Measurements from ENCODE around the gene FAM229A.
"Not testable (repeated sequence)": the region's sequence is repeated elsewhere in the genome, so short reads cannot be mapped to it uniquely, and the experiment has no call there.

The FAM229A gene

DNA sequence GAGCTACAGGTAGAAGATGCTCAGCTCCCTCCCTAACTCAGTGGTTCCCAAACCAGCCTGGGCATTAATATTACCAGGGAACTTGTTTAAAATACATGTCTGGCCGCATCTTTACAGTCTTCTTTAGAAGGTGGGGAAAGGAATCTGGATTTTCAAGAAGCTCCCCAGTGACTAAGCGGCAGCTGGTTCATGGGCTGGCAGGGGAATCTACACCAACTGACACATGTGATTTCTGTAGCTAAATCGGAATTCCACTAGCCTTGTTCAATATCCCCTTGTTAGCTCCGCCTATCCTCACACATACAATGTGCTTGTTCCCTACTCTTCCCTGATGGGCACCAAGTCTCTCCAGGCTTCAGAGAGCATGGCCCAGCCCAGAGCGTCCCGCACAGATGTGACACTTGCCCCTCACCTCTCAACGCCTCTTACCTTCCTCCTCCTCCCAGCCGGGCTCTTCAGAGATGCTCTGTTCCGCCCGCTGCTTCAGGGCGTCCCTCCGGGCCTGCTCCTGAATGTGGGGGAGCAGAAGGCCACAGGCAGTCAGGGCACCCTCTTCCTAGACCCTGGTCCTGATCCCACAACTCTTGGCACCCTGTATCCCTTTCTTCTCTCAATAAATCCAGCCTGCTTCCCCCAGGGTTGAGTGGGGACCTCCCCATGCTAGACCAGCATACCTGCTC, 15.4 kb upstream of the FAM229A start:
- DNase-seq (ENCODE audit: low read depth, low spot score), result no peak

DNA sequence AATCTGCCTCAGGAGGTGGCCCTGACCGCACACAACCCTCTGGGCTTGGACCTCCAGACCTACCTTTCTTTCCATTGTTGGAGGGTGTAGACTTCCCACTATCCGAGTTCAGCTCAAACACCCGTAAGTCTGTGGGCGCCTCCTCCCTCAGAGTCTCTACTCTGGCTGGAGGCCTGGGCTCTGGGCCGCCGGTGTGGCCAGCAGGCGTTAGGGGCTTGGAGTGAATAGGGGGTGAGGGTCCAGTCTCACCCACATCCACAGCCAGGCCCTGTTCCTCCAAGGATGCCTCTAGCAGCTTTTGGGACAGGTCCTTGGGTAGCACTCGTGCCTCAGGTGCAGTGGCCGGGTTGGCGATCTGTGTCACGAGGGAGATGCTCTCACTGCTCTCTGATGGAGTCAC, 13.9 kb upstream of the FAM229A start:
- DNase-seq (ENCODE audit: low read depth, low spot score), result no peak

DNA sequence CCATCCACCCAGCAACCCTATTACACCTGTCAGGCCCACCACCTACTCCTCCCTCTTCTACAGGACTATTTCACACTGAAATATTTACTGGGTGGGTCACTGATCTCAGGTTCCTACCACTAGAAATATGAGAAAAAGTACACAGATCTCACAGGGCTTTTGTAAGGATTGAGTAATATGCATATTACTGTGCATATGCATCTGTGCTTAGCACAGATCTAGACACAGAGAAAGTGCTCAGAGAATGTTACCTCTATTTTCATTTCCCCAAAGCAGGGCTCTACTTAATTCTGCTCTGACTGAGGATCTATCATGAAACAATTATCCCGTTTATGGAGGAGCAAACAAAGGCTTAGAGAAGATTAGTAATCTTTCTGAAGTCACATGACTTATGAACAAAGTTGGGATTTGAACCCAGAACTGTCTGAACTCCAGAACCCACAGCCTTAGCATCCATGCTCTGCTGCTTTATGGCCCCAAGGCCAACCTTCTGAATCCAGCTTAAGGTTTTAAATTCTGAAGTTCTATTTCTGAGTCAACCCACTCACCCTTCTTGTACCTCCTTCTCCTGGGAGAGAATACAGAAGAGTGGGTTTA, 11.8 kb upstream of the FAM229A start:
- DNase-seq (ENCODE audit: low read depth, low spot score), result no peak

DNA sequence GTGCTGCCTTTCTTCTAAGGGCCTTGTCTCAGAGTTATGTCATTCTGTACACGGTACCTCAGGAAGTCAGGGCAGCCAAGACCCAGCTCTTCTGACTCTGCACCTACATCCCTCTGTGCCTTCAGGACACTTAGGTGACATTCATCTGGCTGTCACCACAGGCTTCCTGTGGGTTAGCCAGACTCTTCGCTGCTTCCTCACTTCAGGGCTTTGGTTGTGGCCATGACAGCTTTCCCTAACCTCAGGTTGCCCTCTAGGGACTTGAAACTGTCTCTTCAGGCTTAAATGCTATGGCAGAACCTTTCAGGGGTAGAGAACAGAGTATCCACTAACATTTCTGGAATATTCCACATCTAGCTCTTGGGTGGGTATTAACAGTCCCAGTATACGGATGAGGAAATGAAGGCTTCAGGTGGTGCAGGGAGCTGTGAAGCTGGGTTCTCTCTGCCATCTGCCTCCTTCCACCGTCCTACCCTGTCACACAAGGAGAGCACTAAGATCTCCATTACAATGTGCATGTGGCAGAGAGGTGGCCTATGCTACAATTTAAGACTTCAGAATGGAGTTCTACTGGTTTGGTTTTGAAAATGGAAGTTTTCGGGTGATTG, 10.0 kb upstream of the FAM229A start:
- no peak for DNase-seq (ENCODE audit: low read depth, low spot score)

DNA sequence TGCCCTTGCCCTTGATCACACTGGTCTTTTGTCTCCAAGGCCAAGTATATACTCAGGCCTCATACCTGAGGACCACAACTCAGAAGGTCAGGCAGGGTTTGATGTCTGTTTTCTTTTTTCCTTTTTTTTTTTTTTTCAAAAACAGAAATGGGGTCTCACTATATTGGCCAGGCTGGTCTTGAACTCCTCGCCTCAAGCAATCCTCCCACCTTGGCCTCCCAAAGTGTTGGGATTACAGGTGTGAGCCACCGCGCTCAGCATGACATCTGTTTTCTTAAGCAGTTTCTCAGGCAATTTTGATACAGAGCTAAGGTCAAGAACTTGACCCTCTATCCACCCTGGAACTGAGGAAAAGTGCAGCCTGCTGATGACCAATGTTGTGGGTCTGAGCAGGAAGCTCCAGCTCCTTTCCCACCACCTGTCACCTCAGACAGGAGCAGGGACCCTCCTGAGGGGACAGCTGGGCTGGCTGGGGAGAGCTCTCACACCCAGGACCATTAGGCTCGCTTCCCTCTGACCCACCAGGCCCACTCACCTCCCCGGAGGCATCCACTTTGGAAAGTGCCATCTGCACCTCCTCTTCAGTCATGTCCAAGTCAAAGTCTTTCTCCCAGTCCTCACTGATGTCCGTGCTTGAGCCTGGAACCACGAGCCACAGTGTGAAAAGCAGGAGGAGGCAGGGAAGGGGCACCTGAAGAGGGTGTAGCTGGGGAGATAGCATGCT, 5.8 kb upstream of the FAM229A start:
- DNase-seq (ENCODE audit: low read depth, low spot score), result no peak

DNA sequence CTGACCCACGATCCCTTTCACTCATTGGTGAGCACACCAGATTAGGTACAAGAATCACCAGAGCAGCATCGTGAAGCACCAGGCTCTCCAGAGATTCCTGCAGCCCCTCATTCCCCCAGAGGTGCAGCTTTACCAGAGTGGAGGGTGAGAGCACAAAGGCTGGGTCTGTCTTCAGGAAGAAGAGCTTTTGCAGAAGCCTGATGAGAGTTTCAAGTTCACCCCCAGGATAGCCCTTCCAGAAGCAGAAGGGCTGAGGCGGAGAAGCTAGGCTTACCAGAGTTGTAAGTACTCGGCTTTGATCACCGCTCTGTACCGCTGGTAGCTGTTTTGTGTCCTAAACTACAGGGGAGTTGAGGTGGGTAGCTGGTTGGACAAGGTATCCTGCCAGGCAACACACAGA, 3.2 kb upstream of the FAM229A start:
- no peak for DNase-seq (ENCODE audit: low read depth, low spot score)

DNA sequence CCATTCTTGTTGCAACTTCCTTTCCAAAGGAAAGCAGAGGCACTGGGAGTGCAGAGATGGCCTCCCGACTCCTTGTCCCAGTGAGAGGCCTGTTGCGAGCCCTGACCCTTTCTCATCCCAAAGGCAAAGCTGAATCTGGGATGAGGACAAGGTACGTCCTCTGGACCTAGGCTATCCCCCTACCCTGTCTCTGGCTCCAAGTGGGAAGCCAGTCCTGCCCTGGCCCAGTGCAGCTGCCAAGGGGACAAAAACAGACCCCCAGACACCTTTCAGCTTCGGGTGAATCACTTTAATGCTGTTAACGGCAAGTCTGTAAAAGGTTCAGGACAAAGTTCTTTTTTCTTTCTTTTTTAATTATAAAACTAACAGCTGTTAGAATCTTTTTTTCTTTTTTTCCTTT, 2.6 kb upstream of the FAM229A start:
- DNase-seq (ENCODE audit: low read depth, low spot score), result no peak

DNA sequence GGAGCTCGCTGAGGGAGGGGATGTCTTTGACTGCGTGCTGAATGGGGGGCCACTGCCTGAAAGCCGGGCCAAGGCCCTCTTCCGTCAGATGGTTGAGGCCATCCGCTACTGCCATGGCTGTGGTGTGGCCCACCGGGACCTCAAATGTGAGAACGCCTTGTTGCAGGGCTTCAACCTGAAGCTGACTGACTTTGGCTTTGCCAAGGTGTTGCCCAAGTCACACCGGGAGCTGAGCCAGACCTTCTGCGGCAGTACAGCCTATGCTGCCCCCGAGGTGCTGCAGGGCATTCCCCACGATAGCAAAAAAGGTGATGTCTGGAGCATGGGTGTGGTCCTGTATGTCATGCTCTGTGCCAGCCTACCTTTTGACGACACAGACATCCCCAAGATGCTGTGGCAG, 1.4 kb upstream of the FAM229A start:
- no peak for DNase-seq (ENCODE audit: low read depth, low spot score)

DNA sequence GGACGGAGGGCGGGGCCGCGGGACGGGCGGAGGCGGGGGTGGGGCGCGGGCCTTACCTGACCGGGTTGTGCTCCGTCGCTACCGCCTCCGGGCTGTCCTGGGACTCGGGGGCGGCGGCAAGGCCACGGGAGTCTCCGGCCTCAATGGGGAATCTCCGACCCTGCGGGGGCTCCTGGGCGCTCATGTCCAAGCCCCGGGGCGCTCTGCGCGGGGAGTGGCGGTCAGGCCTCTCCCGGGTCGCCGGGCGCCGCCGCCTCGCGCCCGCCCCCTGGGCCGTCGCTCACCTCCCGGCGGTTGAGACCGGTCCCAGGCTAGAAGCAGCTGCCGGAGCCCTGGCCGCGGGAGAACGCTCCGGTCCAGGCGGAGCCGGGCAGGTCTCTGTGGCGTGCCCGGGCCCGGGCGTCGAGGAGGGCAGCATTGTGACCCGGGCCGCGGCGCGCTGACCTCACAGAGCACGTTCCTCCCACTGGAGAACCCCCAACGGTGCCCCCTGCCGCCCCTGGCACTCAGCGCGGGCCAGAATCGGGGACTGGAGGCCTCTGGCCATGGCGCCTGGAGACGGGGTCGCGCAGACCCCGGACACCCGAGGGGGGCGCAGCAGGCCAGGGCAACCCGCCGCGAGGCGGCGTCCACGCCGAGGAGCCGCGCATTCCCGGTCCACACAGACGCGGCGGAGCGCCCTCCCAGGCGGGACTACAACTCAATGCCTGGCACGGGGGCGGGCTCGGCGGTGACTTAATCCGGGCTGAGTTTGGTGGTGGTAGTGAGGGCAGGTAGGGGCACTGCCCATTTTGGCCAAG, 411 bp downstream of the FAM229A start:
- DNase-seq (ENCODE audit: low read depth, low spot score), result no peak

DNA sequence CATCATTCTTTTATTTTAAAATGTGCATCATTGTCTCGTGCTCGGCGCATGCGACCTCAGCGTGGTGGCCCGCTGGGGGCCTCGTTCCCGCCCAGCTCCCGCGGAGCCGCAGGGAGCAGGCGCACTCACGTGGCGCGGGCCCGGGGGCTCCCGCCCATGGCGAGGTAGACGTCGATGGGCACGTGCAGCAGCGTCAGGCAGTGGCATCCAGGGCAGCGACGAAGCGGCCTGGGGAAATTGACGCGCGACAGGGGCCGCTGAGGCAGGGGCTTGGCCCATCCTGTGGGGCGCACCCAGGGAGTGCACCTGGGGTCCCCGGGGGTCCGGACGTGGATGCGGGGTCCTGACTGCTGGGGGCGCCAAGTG, 994 bp downstream of the FAM229A start:
- no peak for DNase-seq (ENCODE audit: low read depth, low spot score)

DNA sequence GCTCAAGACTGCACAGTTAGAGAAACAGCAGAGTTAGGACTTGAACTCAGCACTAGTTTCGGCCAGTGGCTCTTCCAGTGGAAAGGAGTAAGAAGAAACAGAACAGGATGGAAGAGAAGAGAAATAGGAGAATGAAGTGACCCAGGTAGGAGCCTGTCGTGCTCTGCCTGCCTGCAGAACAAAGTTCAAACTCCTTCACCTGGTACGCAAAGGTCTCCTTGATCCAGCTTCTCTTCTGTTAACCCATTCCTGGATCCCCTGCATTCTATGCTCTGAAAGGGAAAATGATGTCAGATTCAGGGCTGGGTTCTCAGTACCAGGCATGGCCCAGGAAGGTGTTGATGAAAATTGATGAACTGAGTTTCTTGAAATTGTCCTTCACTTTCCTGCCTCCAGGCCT, 3.9 kb downstream of the FAM229A start:
- DNase-seq (ENCODE audit: low read depth, low spot score), result no peak

DNA sequence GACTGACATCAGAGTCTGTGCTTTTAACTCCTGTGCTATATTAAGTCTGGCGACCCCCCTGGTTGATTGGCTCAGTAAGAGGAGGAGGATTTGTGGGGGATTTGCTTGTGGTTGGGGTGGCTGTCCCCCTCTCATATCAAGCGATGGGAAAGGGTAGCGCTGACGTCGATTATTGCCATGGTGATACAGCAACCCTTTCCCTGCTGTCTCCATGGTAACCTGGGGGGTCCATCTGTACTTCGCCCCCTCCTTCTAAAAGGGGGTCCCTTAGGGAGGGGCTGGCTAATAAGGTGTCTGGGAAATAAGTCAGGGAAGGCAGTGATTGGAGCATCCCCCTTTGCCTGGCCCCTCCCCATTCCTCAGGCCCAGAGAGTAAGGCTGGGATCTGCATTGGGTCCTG, 4.7 kb downstream of the FAM229A start:
- no peak for DNase-seq (ENCODE audit: low read depth, low spot score)

DNA sequence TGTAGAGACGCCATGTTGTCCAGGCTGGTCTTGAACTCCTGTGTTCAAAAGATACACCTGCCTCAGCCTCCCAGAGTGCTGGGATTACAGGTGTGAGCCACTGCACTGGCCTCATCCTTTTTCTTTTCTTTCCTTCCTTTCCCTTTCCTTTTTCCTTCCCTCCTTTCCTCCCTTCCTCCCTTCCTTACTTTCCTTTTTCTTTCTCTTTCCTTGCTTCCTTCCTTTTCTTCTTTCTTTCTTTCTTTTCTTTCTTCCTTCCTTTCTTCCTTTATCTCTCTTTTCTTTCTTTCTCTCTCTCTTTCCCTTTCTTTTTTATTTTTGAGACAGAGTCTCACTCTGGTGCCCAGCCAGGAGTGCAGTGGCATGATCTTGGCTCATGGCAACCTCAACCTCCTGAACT, 5.8 kb downstream of the FAM229A start:
- no peak for DNase-seq (ENCODE audit: low read depth, low spot score)

DNA sequence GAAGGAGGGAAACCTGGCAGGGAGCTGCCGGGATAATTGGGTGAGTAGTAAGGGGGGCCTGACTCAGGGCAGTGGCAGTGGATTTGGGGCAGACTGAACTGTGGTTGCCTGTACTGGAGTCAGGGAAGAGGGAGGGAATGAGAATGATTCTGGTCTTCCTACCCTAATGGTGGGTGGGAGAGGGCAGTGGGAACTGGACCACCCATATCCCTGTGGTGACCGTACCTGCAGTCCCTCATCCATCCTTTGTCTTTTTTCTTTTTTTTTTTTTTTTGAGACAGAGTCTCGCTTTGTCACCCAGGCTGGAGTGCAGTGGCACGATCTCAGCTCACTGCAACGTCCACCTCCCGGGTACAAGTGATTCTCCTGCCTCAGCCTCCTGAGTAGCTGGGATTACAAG, 6.5 kb downstream of the FAM229A start:
- not testable (repeated sequence) for DNase-seq (ENCODE audit: low read depth, low spot score)

DNA sequence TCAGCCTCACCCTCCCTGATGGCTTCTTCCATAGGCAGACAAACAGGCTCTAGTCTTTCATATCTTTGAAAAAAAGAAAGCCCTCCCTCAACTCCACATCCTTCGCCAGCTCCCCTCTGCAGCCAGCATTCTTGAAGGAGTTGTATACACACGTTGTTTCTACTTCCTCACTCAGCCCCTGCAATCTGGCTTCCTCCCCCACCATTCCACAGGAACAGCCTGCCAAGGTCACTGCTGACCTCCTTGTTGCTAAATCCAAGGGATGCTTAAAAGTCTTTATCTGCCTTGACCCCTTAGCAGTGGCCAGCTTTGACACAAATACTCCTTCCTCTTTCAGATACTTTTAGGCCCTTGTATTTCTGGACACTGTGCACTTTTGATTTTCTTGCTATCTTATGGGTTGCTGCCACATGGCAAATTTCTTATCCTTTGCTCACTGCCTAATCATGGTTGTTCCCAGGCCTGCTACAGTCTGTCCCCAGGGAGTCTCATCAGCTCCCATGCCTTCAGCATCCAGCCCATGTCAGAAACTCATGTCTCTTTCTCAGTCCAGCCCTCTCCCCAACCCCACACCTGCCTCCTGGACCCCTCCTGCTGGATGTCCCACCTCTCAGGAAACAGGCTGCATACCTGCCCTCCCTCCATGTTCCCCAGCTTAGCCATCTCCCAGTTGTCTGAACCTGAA, 8.3 kb downstream of the FAM229A start:
- DNase-seq (ENCODE audit: low read depth, low spot score), result no peak

DNA sequence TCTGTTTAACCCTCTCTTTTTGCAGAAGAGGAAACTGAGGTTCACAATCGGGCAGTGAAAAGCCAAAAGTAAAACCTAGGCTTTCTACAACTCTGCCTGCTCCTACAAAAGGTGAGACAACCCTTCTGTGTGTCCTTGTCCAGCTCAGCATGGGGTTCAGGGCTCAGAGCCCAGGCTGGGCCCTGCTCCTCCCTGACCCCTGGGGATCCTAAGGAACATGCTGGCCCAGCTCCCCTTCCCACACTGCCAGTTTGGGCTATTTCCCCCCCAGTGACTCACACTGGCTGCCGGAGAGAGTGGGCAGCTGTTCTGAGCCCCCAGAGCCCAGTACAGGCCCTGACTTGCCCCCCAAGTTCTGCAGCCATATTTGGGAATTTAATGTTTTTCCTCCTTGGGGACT, 8.9 kb downstream of the FAM229A start:
- no peak for DNase-seq (ENCODE audit: low read depth, low spot score)

DNA sequence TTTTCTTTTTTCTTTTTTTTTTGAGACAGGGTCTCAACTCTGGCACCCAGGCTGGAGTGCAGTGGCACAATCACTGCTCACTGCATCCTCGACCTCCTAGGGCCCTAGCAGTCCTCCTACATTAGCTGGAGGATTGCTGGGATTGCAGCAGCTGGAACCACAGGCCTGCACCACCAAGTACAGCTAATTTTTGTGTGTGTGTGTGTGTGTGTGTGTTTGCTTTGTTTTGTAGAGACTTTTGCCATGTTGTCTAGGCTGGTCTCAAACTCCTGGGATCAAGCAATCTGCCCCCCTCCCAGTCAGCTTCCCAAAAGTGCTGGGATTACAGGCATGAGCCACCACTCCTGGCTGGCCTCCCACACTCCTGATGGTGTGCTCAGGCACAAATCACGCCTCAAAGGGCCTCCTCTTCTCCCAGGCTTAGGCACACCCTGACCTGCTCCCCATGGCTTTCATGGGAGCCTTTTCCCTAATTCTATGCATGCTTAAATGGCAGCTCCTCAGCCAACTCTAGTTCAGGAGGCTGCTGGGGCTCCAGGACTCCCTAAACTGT, 9.4 kb downstream of the FAM229A start:
- no peak for DNase-seq (ENCODE audit: low read depth, low spot score)

DNA sequence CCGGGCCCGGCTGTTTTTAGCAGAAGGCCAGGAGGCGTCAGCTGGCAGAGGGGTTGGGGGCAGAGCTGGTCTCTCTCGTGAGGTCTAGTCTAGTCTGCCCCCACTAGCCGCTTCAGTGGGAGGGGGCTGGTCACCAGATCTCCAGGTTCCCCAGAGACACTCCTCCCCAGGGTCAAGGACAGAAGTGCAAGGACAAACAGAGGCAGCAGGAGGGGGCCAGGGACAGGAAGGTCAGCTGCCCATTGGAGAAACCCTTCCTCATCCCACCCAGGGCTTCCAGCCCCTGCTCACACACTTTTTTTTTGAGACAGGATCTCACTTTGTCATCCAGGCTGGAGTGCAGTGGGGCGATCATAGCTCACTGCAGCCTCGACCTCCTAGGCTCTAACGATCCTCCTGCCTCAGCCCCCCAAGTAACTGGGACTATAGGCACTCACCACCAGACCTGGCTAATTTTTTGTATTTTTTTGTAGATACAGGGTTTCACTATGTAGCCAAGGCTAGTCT, 10.0 kb downstream of the FAM229A start:
- no peak for DNase-seq (ENCODE audit: low read depth, low spot score)

DNA sequence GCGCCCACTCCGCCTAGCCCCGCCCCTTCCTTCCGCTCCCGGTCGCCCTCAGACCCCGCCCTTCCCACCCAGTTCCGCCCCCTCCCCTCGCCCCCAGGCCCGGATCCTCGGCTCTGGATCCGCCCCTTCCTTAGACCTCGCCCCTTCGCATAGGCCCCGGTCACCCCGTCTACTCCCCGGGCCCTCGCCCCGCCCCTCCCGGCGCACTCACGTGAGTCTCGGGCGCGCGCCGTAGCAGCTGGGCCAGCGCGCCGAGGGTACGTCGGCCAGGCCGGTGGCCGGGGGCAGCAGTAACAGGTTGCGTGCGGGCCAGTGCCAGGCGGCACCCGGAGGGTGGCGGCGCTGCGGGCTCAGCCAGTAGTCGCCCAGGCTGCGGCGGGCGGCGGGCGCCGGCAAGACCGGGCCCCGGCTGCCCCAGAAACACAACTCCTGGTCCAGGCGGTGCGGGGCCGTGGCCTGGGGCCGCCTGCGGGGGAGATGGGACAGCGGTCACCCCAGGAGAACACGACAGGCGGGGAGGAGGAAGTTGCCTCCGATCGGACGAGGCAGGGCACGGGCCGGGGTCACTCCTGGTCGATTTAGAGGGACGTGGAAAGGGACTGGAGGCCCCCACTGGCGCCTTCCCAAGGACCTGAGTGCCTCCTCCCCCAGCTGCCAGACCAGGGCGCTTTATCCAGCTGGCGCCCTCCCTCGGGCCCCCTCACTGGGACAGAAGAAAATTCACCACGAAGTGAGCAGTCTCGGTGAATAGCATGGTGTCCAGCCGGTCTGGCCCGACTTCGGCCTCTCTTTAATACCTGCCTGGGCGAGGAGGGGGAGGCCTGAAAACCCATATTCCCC, 10.7 kb downstream of the FAM229A start:
- DNase-seq (ENCODE audit: low read depth, low spot score), result peak; percentile 83
